ENCODE data around the gene PPP1R9A.
"Not testable (repeated sequence)": the region's sequence is repeated elsewhere in the genome, so short reads cannot be mapped to it uniquely, and the experiment has no call there.

PPP1R9A gene

DNA sequence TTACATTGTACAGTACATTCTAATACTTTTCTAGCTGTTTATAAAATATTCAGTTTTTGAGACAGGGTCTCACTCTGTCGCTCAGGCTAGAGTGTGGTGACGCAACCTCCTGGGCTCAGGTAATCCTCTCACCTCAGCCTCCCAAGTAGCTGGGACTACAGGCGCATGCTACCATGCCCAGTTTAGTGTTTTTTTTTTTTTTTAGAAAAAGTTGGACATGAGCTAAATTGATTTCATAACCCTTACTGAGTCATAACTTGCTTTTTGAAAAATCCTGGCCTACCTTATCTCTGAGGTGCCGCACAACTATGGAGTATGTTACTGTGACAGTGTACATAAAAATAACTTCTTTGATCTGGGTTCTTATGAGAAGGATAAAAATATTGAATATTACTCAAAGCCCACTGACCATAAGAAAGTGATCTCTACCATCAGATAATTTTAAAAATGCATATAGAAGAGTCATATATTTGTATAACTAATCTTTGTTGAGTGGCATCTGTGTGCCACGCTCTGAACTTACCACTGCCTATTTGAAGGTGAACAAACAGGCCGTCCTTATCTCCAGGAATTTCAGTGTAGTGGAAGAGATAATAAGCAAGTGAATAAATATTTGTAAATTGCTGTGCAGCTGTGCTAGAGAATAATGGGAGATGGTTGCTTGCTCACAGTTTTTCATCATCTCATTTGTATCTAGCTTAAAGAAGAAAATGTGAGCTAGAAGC is 73.2 kb downstream of the PPP1R9A start:
- peak; percentile 4 for DNase-seq (ENCODE audit: low read depth)
- TF ChIP-seq, protein P1, sequence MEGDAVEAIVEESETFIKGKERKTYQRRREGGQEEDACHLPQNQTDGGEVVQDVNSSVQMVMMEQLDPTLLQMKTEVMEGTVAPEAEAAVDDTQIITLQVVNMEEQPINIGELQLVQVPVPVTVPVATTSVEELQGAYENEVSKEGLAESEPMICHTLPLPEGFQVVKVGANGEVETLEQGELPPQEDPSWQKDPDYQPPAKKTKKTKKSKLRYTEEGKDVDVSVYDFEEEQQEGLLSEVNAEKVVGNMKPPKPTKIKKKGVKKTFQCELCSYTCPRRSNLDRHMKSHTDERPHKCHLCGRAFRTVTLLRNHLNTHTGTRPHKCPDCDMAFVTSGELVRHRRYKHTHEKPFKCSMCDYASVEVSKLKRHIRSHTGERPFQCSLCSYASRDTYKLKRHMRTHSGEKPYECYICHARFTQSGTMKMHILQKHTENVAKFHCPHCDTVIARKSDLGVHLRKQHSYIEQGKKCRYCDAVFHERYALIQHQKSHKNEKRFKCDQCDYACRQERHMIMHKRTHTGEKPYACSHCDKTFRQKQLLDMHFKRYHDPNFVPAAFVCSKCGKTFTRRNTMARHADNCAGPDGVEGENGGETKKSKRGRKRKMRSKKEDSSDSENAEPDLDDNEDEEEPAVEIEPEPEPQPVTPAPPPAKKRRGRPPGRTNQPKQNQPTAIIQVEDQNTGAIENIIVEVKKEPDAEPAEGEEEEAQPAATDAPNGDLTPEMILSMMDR (conservative IDR thresholded peaks at IDR 0.05; ENCODE audit: control insufficient read depth, insufficient read depth, low read depth, low read length): no peak

DNA sequence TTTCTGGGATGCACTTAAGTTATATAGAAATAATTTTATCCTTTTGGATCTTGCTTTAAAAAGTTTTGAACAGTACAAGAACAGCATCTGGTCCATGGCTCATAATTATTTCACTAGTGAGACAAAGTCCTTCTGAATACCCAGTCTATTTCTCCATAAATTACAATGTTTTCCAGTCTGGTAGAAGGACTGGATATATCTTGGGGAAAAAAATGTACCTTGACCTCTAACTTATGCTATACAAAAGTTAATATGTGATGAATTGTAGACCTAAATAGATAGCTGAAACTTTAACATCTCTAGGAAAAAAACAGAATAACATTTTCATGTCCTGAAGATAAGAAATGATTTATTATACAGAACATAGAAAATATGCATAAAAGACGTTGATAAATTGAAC is 88.5 kb downstream of the PPP1R9A start:
- no peak overlapping the region for H3K4me3 ChIP-seq (ENCODE audit: control insufficient read depth, low read depth, low read length)
- TF ChIP-seq, protein P1 (conservative IDR thresholded peaks at IDR 0.05; ENCODE audit: control insufficient read depth, insufficient read depth, low read depth, low read length): no peak
- DNase-seq (ENCODE audit: low read depth): no peak

More for the DNA sequence above, 73.2 kb downstream of the PPP1R9A start:
- H3K4me3 ChIP-seq (ENCODE audit: control insufficient read depth, low read depth, low read length): no peak overlapping the region

DNA sequence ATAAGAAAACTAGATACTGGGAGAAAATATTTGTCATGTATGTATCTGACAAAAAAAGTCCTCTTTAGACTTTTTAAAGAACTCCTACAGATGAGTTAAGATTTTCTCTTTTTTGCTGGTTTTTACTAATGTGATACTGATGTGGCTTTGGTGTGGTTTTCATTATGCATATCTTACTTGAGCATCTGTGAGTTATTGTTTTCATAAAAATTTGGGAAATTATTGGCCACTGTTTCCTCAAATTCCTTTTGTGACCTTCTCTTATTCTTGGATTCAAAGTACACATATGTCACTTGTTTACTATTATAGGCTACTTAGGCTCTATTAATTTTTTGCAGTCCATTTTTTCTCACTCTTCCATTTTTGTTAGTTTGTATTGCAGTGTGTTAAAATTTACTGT is 89.0 kb downstream of the PPP1R9A start:
- DNase-seq (ENCODE audit: low read depth): no peak
- no peak overlapping the region for H3K4me3 ChIP-seq (ENCODE audit: control insufficient read depth, low read depth, low read length)
- TF ChIP-seq, protein P1 (conservative IDR thresholded peaks at IDR 0.05; ENCODE audit: control insufficient read depth, insufficient read depth, low read depth, low read length): no peak

DNA sequence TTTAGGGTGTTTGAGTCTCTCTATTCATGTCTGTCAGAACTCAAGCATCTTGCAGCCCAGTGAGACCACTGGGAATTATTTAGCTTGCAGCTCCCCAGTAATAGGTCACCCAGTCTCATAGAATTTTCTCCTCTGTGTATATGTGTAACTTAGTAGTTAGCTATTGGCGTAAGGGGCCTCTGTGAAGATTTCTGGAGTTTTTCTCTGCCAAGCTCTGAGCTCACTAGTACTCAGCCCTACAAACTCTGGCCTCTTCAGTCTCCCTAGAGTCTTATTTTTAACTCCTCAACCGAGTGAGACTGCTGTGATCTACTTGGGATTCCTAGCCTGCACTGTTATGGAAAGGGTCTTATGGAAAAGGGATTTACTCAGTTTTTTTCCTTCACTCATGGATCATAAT is 90.2 kb downstream of the PPP1R9A start:
- DNase-seq (ENCODE audit: low read depth): no peak
- no peak overlapping the region for H3K4me3 ChIP-seq (ENCODE audit: control insufficient read depth, low read depth, low read length)
- TF ChIP-seq, protein P1 (conservative IDR thresholded peaks at IDR 0.05; ENCODE audit: control insufficient read depth, insufficient read depth, low read depth, low read length): no peak

DNA sequence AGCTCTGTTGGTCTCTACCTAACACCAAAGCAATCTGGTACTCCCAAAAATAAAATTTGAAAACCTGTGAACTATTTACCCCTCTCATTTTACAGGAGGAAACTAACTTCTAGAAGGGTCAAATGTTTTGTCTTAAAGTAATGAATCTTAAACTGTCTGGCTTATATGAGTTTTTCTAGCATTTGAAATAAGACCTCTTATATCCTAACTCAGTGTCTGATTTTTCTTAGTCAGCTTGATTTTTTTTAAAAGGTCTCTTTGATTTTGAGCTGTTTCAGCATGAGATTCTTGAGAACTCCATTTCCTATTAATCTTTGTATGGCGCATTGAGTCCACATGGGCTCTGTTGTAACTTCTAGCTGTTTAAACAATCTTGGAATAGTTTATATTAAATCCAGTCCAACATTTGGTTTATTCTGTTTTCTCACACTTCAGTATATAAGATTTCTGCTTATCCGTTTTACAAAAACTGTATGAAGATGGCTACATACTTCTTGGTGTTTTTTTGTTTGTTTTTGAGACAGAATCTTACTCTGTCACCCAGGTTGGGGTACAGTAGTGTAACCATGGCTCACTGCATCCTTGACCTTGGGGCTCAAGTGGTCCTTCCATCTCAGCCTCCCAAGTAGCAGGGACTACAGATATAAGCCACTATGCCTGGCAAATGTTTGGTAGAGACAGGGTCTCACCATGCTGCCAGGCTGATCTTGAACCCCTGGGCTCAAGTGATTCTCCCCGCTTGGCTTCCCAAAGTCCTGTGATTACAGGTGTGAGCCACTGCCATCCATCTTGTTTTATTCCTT is 91.1 kb downstream of the PPP1R9A start:
- DNase-seq (ENCODE audit: low read depth): no peak
- H3K4me3 ChIP-seq (ENCODE audit: control insufficient read depth, low read depth, low read length): no peak overlapping the region
- TF ChIP-seq, protein P1 (conservative IDR thresholded peaks at IDR 0.05; ENCODE audit: control insufficient read depth, insufficient read depth, low read depth, low read length): no peak

DNA sequence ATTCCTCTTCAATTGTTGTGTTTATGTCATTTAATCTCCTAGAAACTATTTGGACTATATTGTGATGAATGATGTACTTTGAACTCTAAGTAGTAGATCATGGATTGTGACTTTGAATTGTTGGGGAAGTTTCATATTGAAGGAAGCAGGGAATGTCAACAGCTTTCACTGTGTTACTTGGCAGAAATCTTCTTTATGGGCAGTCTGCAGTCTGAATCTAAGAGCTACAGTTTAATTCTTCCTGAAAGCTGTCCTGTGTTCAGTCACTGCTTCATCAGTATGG is 91.6 kb downstream of the PPP1R9A start:
- no peak overlapping the region for H3K4me3 ChIP-seq (ENCODE audit: control insufficient read depth, low read depth, low read length)
- DNase-seq (ENCODE audit: low read depth): no peak
- TF ChIP-seq, protein P1 (conservative IDR thresholded peaks at IDR 0.05; ENCODE audit: control insufficient read depth, insufficient read depth, low read depth, low read length): no peak

DNA sequence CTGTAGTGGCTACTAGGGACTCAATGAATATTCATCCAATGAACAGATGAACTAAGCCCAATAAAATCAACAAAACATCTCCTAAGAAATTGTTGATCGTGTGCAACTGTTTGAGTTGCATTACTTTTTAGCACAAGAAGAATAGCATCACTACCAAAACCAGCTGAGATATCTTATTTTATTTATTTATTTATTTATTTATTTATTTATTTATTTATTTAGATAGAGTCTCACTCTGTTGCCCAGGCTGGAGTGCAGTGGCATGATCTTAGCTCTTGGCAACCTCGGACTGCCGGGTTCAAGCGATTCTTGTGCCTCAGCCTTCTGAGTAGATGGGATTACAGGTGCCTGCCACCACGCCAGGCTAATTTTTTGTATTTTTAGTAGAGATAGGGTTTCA is 92.2 kb downstream of the PPP1R9A start:
- not testable (repeated sequence) for H3K4me3 ChIP-seq (ENCODE audit: control insufficient read depth, low read depth, low read length); DNase-seq (ENCODE audit: low read depth)
